Type B pancreatic cell (in vitro differentiated cells): ENCODE results near the gene BRD3OS. TPM values are rescaled to one million over a fixed set of nuclear protein-coding genes. Genes with fewer than 3 reads are reported as not detected.

ENCODE experiments used
- DNase-seq: peaks from one replicate; pipeline ENCODE4 v3.0.0; 2021; ENCODE audit warnings: mixed read lengths; ENCODE audit not compliant: unreplicated experiment; ENCODE audit errors: extremely low spot score
- H3K27ac Mint-ChIP-seq: 2 replicates; pipeline ENCODE4 v1.8.0; 2021; ENCODE audit warnings: mild to moderate bottlenecking, mixed read lengths
- H3K27me3 Mint-ChIP-seq: 2 replicates; pipeline ENCODE4 v1.8.0; 2021; ENCODE audit warnings: mixed read lengths
- H3K36me3 Mint-ChIP-seq: 2 replicates; pipeline ENCODE4 v1.8.0; 2021; ENCODE audit warnings: mixed read lengths
- H3K4me1 Mint-ChIP-seq: one replicate; pipeline ENCODE4 v1.8.0; 2021; ENCODE audit warnings: mixed read lengths; ENCODE audit not compliant: unreplicated experiment
- H3K4me3 Mint-ChIP-seq: 2 replicates; pipeline ENCODE4 v1.8.0; 2021; ENCODE audit warnings: mild to moderate bottlenecking, mixed read lengths
- H3K9me3 Mint-ChIP-seq: 2 replicates; pipeline ENCODE4 v1.8.0; 2021; ENCODE audit warnings: mixed read lengths
- CTCF ChIP-seq: fragments of 200-600 bp; sonication (generic); conservative IDR thresholded peaks from 2 replicates; pipeline ENCODE4 v1.5.0; 2021; ENCODE audit warnings: antibody characterized with exemption, mild to moderate bottlenecking
- total RNA-seq: library from RNA; stranded (reverse); gene quantifications from 2 replicates; pipeline ENCODE4 v1.2.1, GENCODE V29; 2021; ENCODE audit warnings: low replicate concordance

The BRD3OS gene
- total RNA-seq, 1 donor from 2014 or later = 24.0 TPM

- Mint-ChIP-seq H3K4me3 (no peak overlapping the region), H3K27ac (no peak overlapping the region), H3K9me3 (no peaks in the 10 kb centered on the region), H3K36me3 (peaks cover 41% of the 10 kb centered on the region), H3K27me3 (no peaks in the 10 kb centered on the region), H3K4me1 (no peaks in the 10 kb centered on the region)
- no peak for TF ChIP-seq CTCF
- no peak for DNase-seq
Observed at GRCh38 chr9:134037641-134038040, 12.4 kb downstream of the BRD3OS start.

- no peak for TF ChIP-seq CTCF
- H3K27ac Mint-ChIP-seq = no peak overlapping the region
- no peak for DNase-seq
- H3K4me3 Mint-ChIP-seq = no peak overlapping the region
- H3K4me1 Mint-ChIP-seq = no peaks in the 10 kb centered on the region
- no peaks in the 10 kb centered on the region for H3K27me3 Mint-ChIP-seq
- H3K9me3 Mint-ChIP-seq = no peaks in the 10 kb centered on the region
- H3K36me3 Mint-ChIP-seq = peaks cover 32% of the 10 kb centered on the region
Observed at GRCh38 chr9:134039386-134040175, 14.3 kb downstream of the BRD3OS start.

- H3K36me3 Mint-ChIP-seq = peaks cover 32% of the 10 kb centered on the region
- H3K27ac Mint-ChIP-seq = no peak overlapping the region
- no peaks in the 10 kb centered on the region for H3K4me1 Mint-ChIP-seq
- TF ChIP-seq CTCF = no peak
- no peak overlapping the region for H3K4me3 Mint-ChIP-seq
- H3K27me3 Mint-ChIP-seq = no peaks in the 10 kb centered on the region
- H3K9me3 Mint-ChIP-seq = no peaks in the 10 kb centered on the region
- DNase-seq = no peak
Observed at GRCh38 chr9:134040176-134040565, 14.9 kb downstream of the BRD3OS start.

GRCh38 chr9:134040781-134041648, 15.7 kb downstream of the BRD3OS start:
- no peak for DNase-seq
- no peak for TF ChIP-seq CTCF
- H3K27me3 Mint-ChIP-seq = no peaks in the 10 kb centered on the region
- H3K36me3 Mint-ChIP-seq = peaks cover 32% of the 10 kb centered on the region
- H3K4me3 Mint-ChIP-seq = no peak overlapping the region
- no peak overlapping the region for H3K27ac Mint-ChIP-seq
- H3K4me1 Mint-ChIP-seq = no peaks in the 10 kb centered on the region
- no peaks in the 10 kb centered on the region for H3K9me3 Mint-ChIP-seq

GRCh38 chr9:134041649-134041962, 16.3 kb downstream of the BRD3OS start:
- H3K4me3 Mint-ChIP-seq = no peak overlapping the region
- no peaks in the 10 kb centered on the region for H3K4me1 Mint-ChIP-seq
- no peak overlapping the region for H3K27ac Mint-ChIP-seq
- no peaks in the 10 kb centered on the region for H3K27me3 Mint-ChIP-seq
- H3K9me3 Mint-ChIP-seq = no peaks in the 10 kb centered on the region
- H3K36me3 Mint-ChIP-seq = peaks cover 27% of the 10 kb centered on the region
- no peak for DNase-seq
- TF ChIP-seq CTCF = no peak
